WTC11 (cell line): ENCODE measurements around the gene LRRC74B.

ENCODE experiments used
- ZSCAN18 ChIP-seq: fragments of 250-450 bp; sonication (Bioruptor Pico); IDR thresholded peaks from 2 replicates; pipeline ENCODE4 v2.1.2; 2022; ENCODE audit warnings: mild to moderate bottlenecking, moderate library complexity
- TF ChIP-seq, protein P1 (sequence below): sonication (generic); formaldehyde crosslinking; conservative IDR thresholded peaks from 2 replicates; pipeline ENCODE4 v1.8.1; 2022; ENCODE audit warnings: mild to moderate bottlenecking, missing genetic modification reagents
- TF ChIP-seq, protein P2 (sequence below): sonication (generic); formaldehyde crosslinking; IDR thresholded peaks from 2 replicates; pipeline ENCODE4 v1.8.1; 2023; ENCODE audit warnings: mild to moderate bottlenecking, moderate library complexity, missing genetic modification reagents

DNA sequence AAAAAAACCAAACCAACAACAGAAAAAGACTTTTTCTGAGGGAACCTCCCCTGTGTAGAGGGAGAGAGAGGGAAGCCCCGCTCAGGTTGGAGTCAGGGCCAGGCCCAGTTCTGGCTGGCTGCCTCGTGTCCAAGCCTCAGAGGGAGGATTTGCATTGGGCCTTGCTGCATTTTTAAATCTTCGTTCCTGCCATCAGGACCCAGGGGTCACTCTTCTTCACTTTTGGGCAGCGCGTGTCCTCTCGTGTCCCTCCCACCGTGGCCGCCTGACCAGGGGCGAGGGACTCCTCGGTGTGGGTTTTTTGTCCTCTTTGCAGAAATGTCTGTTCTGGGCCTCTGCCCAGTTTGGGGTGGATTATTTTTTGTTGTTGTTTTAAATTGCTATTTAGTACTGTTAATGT lies 57.9 kb downstream of the LRRC74B start:
- TF ChIP-seq ZSCAN18 (CRISPR knock-in tag): no peak
- TF ChIP-seq, protein P1, sequence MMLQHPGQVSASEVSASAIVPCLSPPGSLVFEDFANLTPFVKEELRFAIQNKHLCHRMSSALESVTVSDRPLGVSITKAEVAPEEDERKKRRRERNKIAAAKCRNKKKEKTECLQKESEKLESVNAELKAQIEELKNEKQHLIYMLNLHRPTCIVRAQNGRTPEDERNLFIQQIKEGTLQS (CRISPR knock-in tag): no peak
- TF ChIP-seq, protein P2, sequence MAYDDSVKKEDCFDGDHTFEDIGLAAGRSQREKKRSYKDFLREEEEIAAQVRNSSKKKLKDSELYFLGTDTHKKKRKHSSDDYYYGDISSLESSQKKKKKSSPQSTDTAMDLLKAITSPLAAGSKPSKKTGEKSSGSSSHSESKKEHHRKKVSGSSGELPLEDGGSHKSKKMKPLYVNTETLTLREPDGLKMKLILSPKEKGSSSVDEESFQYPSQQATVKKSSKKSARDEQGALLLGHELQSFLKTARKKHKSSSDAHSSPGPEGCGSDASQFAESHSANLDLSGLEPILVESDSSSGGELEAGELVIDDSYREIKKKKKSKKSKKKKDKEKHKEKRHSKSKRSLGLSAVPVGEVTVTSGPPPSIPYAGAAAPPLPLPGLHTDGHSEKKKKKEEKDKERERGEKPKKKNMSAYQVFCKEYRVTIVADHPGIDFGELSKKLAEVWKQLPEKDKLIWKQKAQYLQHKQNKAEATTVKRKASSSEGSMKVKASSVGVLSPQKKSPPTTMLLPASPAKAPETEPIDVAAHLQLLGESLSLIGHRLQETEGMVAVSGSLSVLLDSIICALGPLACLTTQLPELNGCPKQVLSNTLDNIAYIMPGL (CRISPR knock-in tag): no peak
